Smooth muscle cell (in vitro differentiated cells): ENCODE data around the gene PCYOX1L. TPM values are rescaled to one million over a fixed set of nuclear protein-coding genes. Genes with fewer than 3 reads are reported as not detected.
"Not testable (repeated sequence)": the region's sequence is repeated elsewhere in the genome, so short reads cannot be mapped to it uniquely, and the experiment has no call there.

Experiments
- DNase-seq: peaks from one replicate; lab custom pipeline; 2025; ENCODE audit not compliant: unreplicated experiment; lab: John Stamatoyannopoulos, UW
- H2AFZ ChIP-seq: fragments of 200-600 bp; sonication (generic); 2 replicates; pipeline ENCODE4 v1.6.0; 2016; ENCODE audit warnings: antibody characterized with exemption, low read depth, mild to moderate bottlenecking
- H3F3A ChIP-seq: fragments of 200-600 bp; sonication (generic); 2 replicates; pipeline ENCODE4 v1.6.0; 2017; ENCODE audit warnings: antibody characterized with exemption, low read depth
- H3K27ac ChIP-seq: fragments of 200-600 bp; sonication (generic); 2 replicates; pipeline ENCODE4 v1.5.1; 2016; ENCODE audit warnings: low read depth, mild to moderate bottlenecking
- H3K27me3 ChIP-seq: fragments of 200-600 bp; sonication (generic); 2 replicates; pipeline ENCODE4 v1.6.1; 2016; ENCODE audit warnings: low read depth, mild to moderate bottlenecking
- H3K36me3 ChIP-seq: fragments of 200-600 bp; sonication (generic); 2 replicates; pipeline ENCODE4 v1.5.1; 2016; ENCODE audit warnings: low read depth
- H3K4me1 ChIP-seq: fragments of 200-600 bp; sonication (generic); 2 replicates; pipeline ENCODE4 v1.5.1; 2016; ENCODE audit warnings: low read depth
- H3K4me2 ChIP-seq: fragments of 200-600 bp; sonication (generic); 2 replicates; pipeline ENCODE4 v1.6.0; 2016; ENCODE audit warnings: mild to moderate bottlenecking
- H3K4me3 ChIP-seq: fragments of 200-600 bp; sonication (generic); 2 replicates; pipeline ENCODE4 v1.5.1; 2016; ENCODE audit warnings: mild to moderate bottlenecking
- H3K79me2 ChIP-seq: fragments of 200-600 bp; sonication (generic); 2 replicates; pipeline ENCODE4 v1.6.0; 2016; ENCODE audit warnings: low read depth, mild to moderate bottlenecking
- H3K9ac ChIP-seq: fragments of 200-600 bp; sonication (generic); 2 replicates; pipeline ENCODE4 v1.6.0; 2016; ENCODE audit warnings: low read depth
- H3K9me3 ChIP-seq: fragments of 200-600 bp; sonication (generic); replicated peaks from 2 replicates; pipeline ENCODE4 v1.5.1; 2016; ENCODE audit warnings: low read depth
- H4K20me1 ChIP-seq: fragments of 200-600 bp; sonication (generic); 2 replicates; pipeline ENCODE4 v1.6.0; 2016; ENCODE audit warnings: low read depth
- WGBS: methylation state at CpG from one replicate; pipeline ENCODE4 v1.1.7; 2016; ENCODE audit warnings: low lambda C conversion rate; 5-methylcytosine and 5-hydroxymethylcytosine counted together
- polyA plus RNA-seq: library from polyadenylated mRNA; unstranded; fragments of >200 nt; fragmentation: Nextera tagmentation; extraction: Ambion mirVana; gene quantifications from 2 replicates; pipeline ENCODE4 v1.2.1, GENCODE V29; 2016
- total RNA-seq: library from RNA; depleted of rRNA; stranded (reverse); fragments of >200 nt; gene quantifications from 2 replicates; pipeline ENCODE4 v1.2.3, GENCODE V29; 2014
- TF ChIP-seq, protein P1 (sequence below): fragments of 200-600 bp; sonication (generic); IDR thresholded peaks from 2 replicates; pipeline ENCODE4 v1.5.1; 2017; ENCODE audit warnings: borderline replicate concordance, mild to moderate bottlenecking, antibody characterized with exemption; ENCODE audit not compliant: insufficient read depth, poor library complexity, severe bottlenecking

The PCYOX1L gene
- total and polyA plus RNA-seq, 2 experiments from 2014 or later, result 6.4 to 13.4 TPM

- 67% methylated on average over 19 of the region's 19 CpGs for WGBS
- peak overlapping the region; percentile 0 for H3K27ac ChIP-seq
Observed at GRCh38 chr5:149392718-149393117, 34.9 kb downstream of the PCYOX1L start.

GRCh38 chr5:149394996-149395395, 37.1 kb downstream of the PCYOX1L start:
- H3K4me3 ChIP-seq, H3K4me2 ChIP-seq, H3K27me3 ChIP-seq: not testable (repeated sequence)

More at GRCh38 chr5:149392718-149393117, 34.9 kb downstream of the PCYOX1L start:
- Histone ChIP-seq H3K27me3 (no peaks in the 10 kb centered on the region), H3K4me2 (no peak overlapping the region), H3K9me3 (no peaks in the 10 kb centered on the region), H3K4me3 (no peak overlapping the region), H3K79me2 (no peaks in the 10 kb centered on the region), H3K4me1 (no peaks in the 10 kb centered on the region), H3F3A (peaks cover 21% of the 10 kb centered on the region), H2AFZ (no peak overlapping the region), H3K36me3 (no peaks in the 10 kb centered on the region), H4K20me1 (no peaks in the 10 kb centered on the region), H3K9ac (no peak overlapping the region)
- TF ChIP-seq, protein P1, sequence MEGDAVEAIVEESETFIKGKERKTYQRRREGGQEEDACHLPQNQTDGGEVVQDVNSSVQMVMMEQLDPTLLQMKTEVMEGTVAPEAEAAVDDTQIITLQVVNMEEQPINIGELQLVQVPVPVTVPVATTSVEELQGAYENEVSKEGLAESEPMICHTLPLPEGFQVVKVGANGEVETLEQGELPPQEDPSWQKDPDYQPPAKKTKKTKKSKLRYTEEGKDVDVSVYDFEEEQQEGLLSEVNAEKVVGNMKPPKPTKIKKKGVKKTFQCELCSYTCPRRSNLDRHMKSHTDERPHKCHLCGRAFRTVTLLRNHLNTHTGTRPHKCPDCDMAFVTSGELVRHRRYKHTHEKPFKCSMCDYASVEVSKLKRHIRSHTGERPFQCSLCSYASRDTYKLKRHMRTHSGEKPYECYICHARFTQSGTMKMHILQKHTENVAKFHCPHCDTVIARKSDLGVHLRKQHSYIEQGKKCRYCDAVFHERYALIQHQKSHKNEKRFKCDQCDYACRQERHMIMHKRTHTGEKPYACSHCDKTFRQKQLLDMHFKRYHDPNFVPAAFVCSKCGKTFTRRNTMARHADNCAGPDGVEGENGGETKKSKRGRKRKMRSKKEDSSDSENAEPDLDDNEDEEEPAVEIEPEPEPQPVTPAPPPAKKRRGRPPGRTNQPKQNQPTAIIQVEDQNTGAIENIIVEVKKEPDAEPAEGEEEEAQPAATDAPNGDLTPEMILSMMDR, result no peak
- DNase-seq, result no peak

DNA sequence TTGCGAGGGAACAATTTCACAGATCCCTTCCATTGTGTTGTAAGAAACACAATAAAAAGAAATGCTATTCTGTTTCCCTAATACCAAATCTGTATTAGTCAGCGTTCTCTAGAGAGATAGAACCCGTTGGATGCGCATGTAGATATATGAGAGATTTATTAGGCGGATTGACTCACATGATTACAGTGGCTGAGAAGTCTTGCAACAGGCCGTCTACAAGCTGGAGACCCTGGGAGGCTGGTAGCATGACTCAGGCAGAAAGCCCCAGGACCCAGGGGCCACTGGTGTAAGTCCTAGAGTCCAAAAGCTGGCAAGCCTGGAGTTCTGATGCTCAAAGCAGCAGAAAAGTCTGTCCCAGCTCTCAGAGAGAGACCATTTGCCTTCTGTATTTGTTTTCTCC, 39.7 kb downstream of the PCYOX1L start:
- H3K4me3 ChIP-seq, result no peak overlapping the region
- H3K4me1 ChIP-seq, result peaks cover 10% of the 10 kb centered on the region
- DNase-seq, result no peak
- no peaks in the 10 kb centered on the region for H3K36me3 ChIP-seq
- H3K9me3 ChIP-seq, result no peaks in the 10 kb centered on the region
- WGBS, result 11% methylated on average over 6 of the region's 6 CpGs
- peak overlapping the region; percentile 91 for H3K27ac ChIP-seq
- H3K4me2 ChIP-seq, result peak overlapping the region; percentile 53
- no peaks in the 10 kb centered on the region for H3K27me3 ChIP-seq
- TF ChIP-seq, protein P1, result no peak
- peaks cover 20% of the 10 kb centered on the region for H3F3A ChIP-seq
- H3K79me2 ChIP-seq, result no peaks in the 10 kb centered on the region
- no peak overlapping the region for H2AFZ ChIP-seq
- H3K9ac ChIP-seq, result peak overlapping the region; percentile 30
- H4K20me1 ChIP-seq, result no peaks in the 10 kb centered on the region

More at GRCh38 chr5:149394996-149395395, 37.1 kb downstream of the PCYOX1L start:
- H3K79me2 ChIP-seq, DNase-seq, H3K27ac ChIP-seq, H2AFZ ChIP-seq, H3K36me3 ChIP-seq, H3K4me1 ChIP-seq, H3F3A ChIP-seq, H3K9me3 ChIP-seq, H3K9ac ChIP-seq, H4K20me1 ChIP-seq: not testable (repeated sequence)

- not testable (repeated sequence) for DNase-seq, H3K4me2 ChIP-seq, H3K27me3 ChIP-seq, H3K36me3 ChIP-seq, H3K9me3 ChIP-seq, H2AFZ ChIP-seq, H4K20me1 ChIP-seq, H3K79me2 ChIP-seq, H3K4me3 ChIP-seq
- 90% methylated on average over 7 of the region's 7 CpGs for WGBS
- H3K9ac ChIP-seq, result peak overlapping the region; percentile 30
- H3K27ac ChIP-seq, result peak overlapping the region; percentile 91
- H3K4me1 ChIP-seq, result peaks cover 15% of the 10 kb centered on the region
- peaks cover 29% of the 10 kb centered on the region for H3F3A ChIP-seq
Observed at GRCh38 chr5:149398747-149399266, 41.0 kb downstream of the PCYOX1L start.

- no peaks in the 10 kb centered on the region for H3K79me2 ChIP-seq
- peaks cover 31% of the 10 kb centered on the region for H3F3A ChIP-seq
- peaks cover 15% of the 10 kb centered on the region for H3K4me1 ChIP-seq
- no peaks in the 10 kb centered on the region for H3K36me3 ChIP-seq
- DNase-seq, result no peak
- H4K20me1 ChIP-seq, result no peaks in the 10 kb centered on the region
- no peaks in the 10 kb centered on the region for H3K27me3 ChIP-seq
- H2AFZ ChIP-seq, result peak overlapping the region; percentile 47
- H3K4me3 ChIP-seq, result no peak overlapping the region
- peak overlapping the region; percentile 91 for H3K27ac ChIP-seq
- H3K9me3 ChIP-seq, result no peaks in the 10 kb centered on the region
- no peak overlapping the region for H3K9ac ChIP-seq
- TF ChIP-seq, protein P1, result no peak
- peak overlapping the region; percentile 20 for H3K4me2 ChIP-seq
Observed at GRCh38 chr5:149399775-149400174, 41.9 kb downstream of the PCYOX1L start.
